RWPE2 (cell line): ENCODE results near the gene TLCD1.

Experiments used
- ATAC-seq: fragments of 200-7000 bp; cut with Tn5 transposase; 3 replicates; pipeline ENCODE4 v1.9.1; 2021; ENCODE audit warnings: low read depth
- DNase-seq: peaks from one replicate; pipeline ENCODE4 v3.0.0-alpha.2; 2020; ENCODE audit warnings: low spot score
- H3K27ac ChIP-seq: fragments of 450-650 bp; 2 replicates; pipeline ENCODE4 v1.5.1; 2017; ENCODE audit warnings: mild to moderate bottlenecking; ENCODE audit not compliant: poor library complexity, severe bottlenecking
- H3K27me3 ChIP-seq: fragments of 250-450 bp; sonication (Bioruptor Pico); 2 replicates; pipeline ENCODE4 v1.5.1; 2021; ENCODE audit warnings: mild to moderate bottlenecking, moderate library complexity; ENCODE audit not compliant: insufficient read depth, poor library complexity, severe bottlenecking
- H3K36me3 ChIP-seq: fragments of 250-450 bp; sonication (Bioruptor Pico); 2 replicates; pipeline ENCODE4 v1.5.1; 2020; ENCODE audit warnings: low read depth, mild to moderate bottlenecking, moderate library complexity
- H3K4me1 ChIP-seq: fragments of 250-450 bp; sonication (Bioruptor Pico); 2 replicates; pipeline ENCODE4 v1.5.1; 2021; ENCODE audit warnings: mild to moderate bottlenecking, moderate library complexity; ENCODE audit not compliant: insufficient read depth, poor library complexity, severe bottlenecking
- H3K4me3 ChIP-seq: fragments of 250-450 bp; sonication (Bioruptor Pico); 2 replicates; pipeline ENCODE4 v1.5.1; 2021; ENCODE audit warnings: mild to moderate bottlenecking, moderate library complexity; ENCODE audit not compliant: severe bottlenecking
- H3K9me3 ChIP-seq: fragments of 250-450 bp; sonication (Bioruptor Pico); 2 replicates; pipeline ENCODE4 v1.5.1; 2021; ENCODE audit warnings: mild to moderate bottlenecking, moderate library complexity; ENCODE audit not compliant: severe bottlenecking
- TF ChIP-seq, protein P1 (sequence below): fragments of 450-650 bp; IDR thresholded peaks from one replicate; pipeline ENCODE4 v1.5.1; 2017; ENCODE audit warnings: mild to moderate bottlenecking, moderate library complexity; ENCODE audit not compliant: poor library complexity, severe bottlenecking

TLCD1 gene

DNA sequence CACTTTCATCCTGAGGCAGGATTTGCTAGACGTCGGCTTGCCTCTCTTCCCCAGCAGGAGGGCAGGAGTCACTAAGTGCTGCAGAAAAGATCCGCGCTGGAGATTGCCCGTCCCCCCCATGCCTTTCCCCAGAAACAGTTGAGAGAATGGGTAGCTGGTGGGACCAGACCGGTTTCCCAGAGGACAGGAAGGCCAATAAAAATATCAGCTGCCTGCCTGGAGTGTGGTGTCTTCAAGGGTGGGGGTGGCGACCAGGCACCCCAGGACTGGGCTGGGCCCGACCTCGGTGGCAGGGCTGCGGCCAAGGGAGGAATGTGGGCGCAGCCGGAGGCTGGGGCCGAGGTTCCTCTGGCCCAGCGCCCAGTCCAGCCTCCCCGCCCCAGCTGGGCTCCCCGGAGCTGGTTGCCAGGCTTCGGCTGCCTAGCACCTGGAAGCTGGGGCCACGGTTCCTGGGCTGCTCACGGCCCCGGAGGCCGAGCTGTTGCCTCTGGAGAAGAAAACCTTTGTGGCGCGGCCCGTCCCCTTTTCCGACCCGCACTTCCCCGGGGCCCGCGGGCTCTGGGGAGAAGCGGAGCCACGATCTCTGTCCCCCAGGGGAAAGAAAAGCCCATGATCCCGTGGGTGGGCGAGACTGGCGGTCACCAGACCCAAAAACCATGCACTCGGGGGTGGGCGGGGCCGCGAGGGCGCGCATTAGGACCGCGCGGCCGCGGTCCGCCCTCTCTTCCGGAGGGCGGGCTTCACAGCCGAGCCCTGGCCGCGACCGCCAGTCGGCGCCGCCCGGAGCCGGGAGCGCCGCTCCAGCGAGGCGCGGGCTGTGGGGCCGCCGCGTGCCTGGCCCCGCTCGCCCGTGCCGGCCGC lies 17.4 kb upstream of the TLCD1 start, which contains the start of gene TRAF4:
TSS of gene TRAF4 (plus strand) at position 769 of the 861 bp plus-strand sequence. CDS start 102 bp downstream, outside the sequence.
- Histone ChIP-seq H3K9me3 (no peaks in the 10 kb centered on the region), H3K27ac (peak within 1 kb of the TSS; percentile 95), H3K36me3 (peaks cover 39% of the 10 kb centered on the region), H3K4me1 (peaks cover 24% of the 10 kb centered on the region), H3K4me3 (peak within 1 kb of the TSS; percentile 65), H3K27me3 (no peaks in the 10 kb centered on the region)
- TF ChIP-seq, protein P1, sequence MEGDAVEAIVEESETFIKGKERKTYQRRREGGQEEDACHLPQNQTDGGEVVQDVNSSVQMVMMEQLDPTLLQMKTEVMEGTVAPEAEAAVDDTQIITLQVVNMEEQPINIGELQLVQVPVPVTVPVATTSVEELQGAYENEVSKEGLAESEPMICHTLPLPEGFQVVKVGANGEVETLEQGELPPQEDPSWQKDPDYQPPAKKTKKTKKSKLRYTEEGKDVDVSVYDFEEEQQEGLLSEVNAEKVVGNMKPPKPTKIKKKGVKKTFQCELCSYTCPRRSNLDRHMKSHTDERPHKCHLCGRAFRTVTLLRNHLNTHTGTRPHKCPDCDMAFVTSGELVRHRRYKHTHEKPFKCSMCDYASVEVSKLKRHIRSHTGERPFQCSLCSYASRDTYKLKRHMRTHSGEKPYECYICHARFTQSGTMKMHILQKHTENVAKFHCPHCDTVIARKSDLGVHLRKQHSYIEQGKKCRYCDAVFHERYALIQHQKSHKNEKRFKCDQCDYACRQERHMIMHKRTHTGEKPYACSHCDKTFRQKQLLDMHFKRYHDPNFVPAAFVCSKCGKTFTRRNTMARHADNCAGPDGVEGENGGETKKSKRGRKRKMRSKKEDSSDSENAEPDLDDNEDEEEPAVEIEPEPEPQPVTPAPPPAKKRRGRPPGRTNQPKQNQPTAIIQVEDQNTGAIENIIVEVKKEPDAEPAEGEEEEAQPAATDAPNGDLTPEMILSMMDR, result peak; percentile 31
- DNase-seq, result no peak
- peak; percentile 45 for ATAC-seq

DNA sequence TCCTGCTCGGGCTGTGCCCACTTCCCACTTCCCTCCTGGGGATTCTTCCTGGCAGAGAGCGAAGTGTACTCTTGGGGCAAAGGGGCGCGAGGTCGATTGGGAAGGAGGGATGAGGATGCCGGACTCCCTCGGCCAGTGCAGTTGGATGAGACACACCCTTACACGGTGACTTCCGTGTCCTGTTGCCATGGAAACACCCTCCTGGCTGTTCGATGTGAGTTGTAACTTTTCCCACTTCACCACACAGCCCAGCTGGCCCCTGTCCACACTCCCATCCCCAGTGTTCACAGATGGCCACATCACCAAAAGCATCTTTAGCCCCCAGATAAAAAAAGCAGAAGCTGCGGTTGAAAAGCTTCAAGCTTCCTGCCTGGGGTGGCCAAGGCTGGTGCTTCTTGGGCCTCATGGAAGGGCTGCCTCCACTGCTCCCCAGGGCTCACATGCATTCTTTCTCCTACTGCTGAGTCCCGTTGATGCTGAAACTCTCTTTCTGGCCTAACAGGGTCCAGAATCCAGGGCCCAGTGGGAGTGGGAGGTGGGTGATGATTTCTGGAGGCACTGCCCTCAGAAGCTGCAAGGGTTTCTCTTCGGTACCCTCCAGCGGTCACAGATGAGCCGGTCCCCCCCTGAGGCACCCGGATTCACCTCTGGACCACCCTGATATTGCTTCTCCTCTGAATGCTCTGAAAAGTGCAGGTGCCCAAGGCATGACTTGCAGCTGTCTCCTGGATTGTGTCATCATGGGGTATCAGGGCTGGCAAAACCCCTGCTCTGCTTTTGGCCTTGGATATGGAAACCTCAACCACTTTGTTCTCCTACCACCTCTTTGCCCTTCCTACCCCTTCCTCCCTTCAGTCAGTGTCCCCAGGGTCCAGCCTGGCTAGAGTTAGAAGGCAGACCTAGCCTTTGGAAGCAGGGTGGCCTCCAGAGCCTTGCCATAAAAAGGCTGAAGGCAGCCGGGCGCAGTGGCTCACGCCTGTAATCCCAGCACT lies 15.6 kb upstream of the TLCD1 start:
- Histone ChIP-seq H3K36me3 (peaks cover 21% of the 10 kb centered on the region), H3K27me3 (no peaks in the 10 kb centered on the region), H3K27ac (peak overlapping the region; percentile 95), H3K9me3 (no peaks in the 10 kb centered on the region), H3K4me3 (no peak overlapping the region), H3K4me1 (peaks cover 10% of the 10 kb centered on the region)
- DNase-seq, result no peak
- TF ChIP-seq, protein P1, result no peak
- ATAC-seq, result no peak

DNA sequence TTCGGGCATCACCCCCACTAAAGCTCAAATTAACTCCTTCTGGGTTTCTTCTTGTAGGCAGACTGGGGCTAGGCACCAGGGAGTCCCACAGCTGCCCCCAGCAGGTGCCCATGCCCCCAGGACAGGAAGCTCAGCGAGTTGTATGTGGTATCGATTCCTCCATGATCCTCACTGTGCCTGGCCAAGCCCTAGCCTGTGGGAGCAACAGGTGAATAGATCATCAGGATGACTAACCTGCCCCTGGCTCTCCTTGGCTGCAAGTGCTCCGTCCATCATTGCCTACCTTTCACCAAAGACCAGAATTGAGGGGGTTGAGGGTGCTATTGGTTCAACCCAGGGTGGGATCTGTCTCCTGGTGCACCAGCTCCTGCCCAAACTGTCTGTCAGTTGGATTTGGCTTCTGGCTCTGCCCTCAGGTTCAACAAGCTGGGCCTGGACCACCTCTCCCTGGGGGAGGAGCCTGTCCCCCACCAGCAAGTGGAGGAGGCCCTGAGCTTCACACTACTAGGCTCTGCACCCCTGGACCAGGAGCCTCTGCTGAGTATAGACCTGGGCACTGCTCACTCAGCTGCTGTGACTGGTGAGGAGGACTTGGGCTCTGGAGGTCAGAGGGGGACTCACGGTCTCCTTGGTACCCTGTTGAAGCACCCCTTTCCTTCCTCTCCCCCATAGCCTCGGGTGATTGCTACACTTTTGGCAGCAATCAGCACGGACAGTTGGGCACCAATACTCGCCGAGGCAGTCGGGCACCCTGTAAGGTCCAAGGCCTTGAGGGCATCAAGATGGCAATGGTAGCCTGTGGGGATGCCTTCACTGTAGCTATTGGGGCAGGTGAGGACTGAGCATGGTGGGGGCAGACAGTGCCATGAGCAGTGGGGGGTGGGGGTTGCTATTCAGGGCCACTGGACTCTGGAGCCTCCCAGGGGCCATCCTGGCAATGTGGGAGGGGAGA lies 14.6 kb upstream of the TLCD1 start:
- Histone ChIP-seq H3K27ac (no peak overlapping the region), H3K4me1 (peaks cover 4% of the 10 kb centered on the region), H3K4me3 (no peak overlapping the region), H3K36me3 (peaks cover 11% of the 10 kb centered on the region), H3K9me3 (no peaks in the 10 kb centered on the region), H3K27me3 (no peaks in the 10 kb centered on the region)
- TF ChIP-seq, protein P1, result no peak
- DNase-seq, result no peak
- ATAC-seq, result no peak

DNA sequence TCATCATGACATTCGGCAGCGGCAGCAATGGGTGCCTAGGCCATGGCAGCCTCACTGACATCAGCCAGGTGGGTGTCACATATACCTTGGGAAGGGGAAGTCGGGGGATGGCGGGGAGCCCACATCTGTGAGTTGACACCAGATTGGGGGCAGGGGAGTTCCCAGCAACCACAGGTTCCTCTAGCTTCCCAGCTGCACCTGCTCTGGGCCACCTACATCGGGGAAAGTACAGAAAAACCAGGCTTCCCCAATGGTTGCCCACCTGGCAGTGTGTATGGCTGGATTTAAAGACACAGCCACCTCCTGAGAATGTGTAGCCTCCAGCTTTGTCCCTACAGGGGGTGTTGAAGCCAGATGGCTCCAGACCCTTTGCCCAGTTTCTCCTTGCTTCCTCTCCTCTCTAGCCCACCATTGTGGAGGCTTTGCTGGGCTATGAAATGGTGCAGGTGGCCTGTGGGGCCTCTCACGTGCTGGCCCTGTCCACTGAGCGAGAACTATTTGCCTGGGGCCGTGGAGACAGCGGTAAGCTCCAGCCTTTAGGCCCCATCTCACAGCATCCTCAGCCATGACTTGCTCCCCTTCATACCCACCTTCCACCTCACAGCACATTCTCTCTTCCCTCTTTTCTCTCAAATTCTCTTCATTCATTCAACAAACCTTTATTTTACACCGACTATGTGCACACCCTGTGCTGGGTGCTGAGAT lies 12.8 kb upstream of the TLCD1 start:
- ATAC-seq, result no peak
- no peaks in the 10 kb centered on the region for H3K27me3 ChIP-seq
- no peaks in the 10 kb centered on the region for H3K36me3 ChIP-seq
- no peaks in the 10 kb centered on the region for H3K9me3 ChIP-seq
- no peak overlapping the region for H3K27ac ChIP-seq
- H3K4me1 ChIP-seq, result peaks cover 4% of the 10 kb centered on the region
- TF ChIP-seq, protein P1, result no peak
- H3K4me3 ChIP-seq, result no peak overlapping the region
- DNase-seq, result no peak
